ENCODE measurements around the gene MAPK8.
"Not testable (repeated sequence)": the region's sequence is repeated elsewhere in the genome, so short reads cannot be mapped to it uniquely, and the experiment has no call there.

The MAPK8 gene

DNA sequence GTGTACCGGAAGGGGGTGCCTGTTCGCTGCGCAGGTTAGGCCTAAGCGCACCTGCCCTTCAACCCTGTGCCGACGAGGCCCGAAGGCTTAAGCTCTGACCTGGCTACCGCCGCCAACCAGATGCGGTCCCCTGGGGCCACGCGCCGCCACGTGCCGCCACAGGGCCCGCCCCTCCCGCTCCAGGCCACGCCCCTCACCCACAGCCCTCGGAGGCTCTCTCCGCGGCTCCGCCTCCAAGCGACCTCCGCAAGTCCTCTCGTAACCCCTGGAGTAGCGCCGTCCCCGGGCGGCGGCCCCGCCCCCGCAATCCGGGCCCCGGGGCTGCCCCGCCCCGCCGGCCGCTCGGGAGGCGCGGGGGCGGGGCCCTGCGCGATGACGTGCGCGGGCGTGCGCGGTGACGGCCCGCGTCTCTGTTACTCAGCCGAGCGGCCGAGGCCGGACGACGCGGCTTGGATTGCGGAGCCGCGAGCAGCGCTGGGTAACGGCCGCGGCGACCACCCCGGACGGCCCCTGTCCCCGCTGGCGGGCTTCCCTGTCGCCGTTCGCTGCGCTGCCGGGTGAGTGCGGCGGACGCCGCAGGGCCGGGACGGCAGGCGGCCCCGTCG is at the start of gene MAPK8:
Gene MAPK8 (plus strand): TSS at position 413 of the 605 bp plus-strand sequence. CDS start 94,984 bp downstream, outside the sequence.
- peak; percentile 91 for DNase-seq (ENCODE audit: low read depth)

DNA sequence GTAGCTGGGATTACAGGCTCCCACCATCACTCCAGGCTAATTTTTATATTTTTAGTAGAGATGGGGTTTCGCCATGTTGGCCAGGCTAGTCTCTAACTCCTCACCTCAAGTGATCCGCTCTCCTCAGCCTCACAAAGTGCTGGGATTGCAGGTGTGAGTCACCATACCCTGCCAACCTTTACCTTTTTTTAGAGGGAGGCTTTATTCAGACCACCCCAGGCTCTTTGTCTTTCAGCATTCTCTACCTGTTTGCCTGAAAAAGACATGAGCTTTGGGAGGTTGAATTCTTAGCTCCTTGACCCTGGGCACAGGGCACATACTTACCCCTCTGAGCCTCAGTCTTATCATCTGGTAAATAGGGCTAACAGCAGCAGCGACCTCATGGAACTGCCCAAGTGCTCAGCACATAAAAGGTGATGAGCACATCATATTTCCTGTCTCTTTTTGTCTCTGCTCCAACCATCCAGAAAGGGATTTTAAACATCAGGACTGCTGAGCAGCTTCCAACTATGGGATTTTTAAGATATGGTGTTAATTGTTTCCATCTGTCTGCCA is 49.0 kb upstream of the MAPK8 start:
- no peak for DNase-seq (ENCODE audit: low read depth)

DNA sequence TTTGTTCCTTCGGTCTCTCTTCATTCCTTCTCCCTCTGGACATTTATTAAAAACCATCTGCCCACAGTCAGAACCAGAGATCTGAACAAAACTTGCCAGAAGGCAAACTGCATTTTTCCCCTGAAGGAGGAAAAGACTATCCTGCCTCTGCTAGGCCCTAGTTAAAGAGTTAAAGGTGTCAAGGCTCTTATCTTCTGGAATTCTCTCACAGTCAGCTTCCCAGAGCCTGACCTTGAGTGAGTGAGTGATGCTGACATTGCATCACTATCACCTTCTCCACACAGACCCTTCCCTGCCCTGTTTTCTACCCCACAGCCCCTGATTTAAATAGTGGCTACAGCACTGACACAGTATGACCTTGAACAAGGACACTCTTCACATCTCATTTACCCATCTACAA is 48.4 kb upstream of the MAPK8 start:
- DNase-seq (ENCODE audit: low read depth): no peak

DNA sequence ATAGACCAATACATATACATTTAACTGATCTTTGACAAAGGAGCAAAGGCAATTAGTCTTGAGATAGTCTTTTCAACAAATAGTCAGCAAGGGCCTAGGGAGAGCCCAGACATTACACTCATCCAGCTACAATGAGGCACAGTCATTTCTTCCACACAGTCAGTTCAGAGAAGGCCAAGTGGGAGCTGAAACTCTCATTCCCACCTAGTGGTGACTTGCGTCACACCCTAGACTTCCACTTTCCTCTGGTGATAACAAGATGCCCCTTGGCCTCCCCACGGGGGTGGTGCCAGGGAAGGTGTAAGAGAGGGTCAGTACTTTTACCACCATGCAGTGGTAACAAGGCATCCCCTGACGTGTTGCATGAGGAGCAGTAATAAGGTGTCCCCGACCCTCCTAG is 39.9 kb upstream of the MAPK8 start:
- no peak for DNase-seq (ENCODE audit: low read depth)

DNA sequence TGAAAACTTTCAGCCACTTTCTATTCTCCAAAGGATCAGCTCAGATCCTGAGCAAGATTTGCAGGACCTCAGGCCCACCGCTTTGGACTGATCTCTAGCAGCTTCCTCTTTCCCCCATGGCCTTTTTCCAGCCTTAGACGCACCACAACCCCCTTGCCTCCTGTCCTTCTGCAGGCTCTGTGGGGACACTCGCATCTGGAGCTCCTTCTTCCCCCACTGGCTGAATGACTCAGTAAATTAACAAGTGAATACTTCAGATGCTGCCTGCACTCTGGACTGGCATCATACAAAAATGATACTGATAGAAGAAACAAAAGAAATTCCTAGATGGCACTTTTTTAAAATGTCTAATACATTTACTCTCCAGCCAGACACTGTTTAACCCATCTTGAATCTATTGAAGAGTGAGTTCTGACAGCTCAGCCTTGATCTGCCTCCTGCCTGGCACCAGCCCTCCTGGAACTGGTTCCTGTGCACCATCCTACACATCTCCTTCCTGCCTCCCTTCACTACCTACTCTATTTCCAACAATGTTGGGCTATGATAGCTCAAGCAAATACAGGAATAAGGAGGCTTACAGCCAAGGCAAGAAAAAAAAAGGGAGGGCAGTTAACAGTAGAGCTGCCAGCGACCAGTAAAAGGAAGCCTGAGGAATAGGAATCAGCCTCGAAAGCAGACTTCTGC is 35.3 kb upstream of the MAPK8 start:
- DNase-seq (ENCODE audit: low read depth): no peak

DNA sequence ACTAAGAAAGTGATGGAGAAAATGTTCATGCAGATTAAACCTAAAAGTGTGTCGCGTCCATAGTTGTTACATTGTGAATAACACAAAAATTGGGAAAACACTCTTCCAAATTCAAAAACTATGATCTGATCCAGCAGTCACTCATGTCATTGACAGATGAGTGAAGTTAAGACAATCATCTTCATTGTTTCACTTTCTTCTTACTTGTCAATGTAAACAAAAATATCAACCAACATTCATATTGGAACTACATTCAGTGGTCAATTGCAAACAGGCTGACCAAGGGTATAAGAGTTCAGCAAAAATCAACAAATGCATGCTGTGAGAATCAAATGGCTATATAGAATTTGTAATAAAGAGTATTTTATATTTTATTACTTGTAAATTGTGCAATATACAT is 33.8 kb upstream of the MAPK8 start:
- no peak for DNase-seq (ENCODE audit: low read depth)

DNA sequence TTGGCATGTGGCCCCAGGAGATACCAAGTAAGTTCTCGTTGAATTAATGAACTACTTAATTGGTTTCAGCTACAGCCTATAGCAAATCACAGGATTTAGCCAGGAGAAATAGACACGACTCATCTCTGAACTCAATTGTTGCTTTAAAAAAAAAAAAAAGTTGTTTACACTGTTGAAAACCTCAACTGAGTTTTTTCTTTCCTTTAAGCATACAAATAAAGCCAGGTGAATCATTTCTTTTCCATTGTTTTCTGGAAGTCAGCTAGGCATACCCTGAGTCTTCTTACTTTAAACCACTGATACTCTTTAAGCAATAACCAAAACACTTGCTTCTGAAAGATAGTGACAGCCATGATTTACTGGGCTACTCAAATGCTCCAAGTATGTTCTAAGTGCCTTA is 32.7 kb upstream of the MAPK8 start:
- DNase-seq (ENCODE audit: low read depth): no peak

DNA sequence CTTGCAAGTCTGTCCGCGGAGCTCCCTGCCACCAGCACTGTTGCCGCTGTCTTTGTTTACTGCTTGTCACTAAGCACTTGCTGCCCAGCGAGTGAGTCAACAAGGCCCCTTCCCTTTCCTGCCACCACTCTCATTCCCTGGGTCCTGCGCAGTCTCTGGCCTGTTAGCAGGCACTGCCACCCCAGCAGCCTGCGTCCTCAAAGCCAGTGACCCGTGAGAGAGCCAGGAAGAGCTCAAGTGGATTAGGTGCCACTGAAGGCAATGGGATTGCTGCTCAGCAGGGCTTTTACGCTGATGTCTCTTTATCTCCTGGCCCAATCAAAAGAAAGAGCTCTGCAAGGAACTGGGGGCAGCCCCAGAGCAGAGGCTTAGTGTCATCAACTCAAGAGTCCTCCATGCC is 31.8 kb upstream of the MAPK8 start, which contains the start of gene FRMPD2:
Gene FRMPD2 (minus strand): TSS at position 61 of the 400 bp plus-strand sequence. CDS start 129 bp downstream, outside the sequence.
- DNase-seq (ENCODE audit: low read depth): no peak

DNA sequence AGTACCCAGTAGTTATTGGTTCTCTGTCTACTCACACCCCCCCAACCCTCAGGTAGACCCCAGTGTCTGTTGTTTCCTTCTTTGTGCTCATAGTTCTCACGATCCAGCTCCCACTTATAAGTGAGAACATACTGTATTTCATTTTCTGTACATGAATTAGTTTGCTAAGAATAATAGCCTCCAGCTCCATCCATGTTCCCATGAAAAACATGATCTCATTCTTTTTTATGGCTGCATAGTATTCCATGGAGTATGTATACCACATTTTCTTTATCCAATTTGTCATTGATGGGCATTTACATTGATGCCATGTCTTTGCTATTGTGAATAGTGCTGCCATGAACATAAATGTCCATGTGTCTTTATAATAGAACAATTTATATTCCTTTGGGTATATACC is 29.4 kb upstream of the MAPK8 start:
- no peak for DNase-seq (ENCODE audit: low read depth)

DNA sequence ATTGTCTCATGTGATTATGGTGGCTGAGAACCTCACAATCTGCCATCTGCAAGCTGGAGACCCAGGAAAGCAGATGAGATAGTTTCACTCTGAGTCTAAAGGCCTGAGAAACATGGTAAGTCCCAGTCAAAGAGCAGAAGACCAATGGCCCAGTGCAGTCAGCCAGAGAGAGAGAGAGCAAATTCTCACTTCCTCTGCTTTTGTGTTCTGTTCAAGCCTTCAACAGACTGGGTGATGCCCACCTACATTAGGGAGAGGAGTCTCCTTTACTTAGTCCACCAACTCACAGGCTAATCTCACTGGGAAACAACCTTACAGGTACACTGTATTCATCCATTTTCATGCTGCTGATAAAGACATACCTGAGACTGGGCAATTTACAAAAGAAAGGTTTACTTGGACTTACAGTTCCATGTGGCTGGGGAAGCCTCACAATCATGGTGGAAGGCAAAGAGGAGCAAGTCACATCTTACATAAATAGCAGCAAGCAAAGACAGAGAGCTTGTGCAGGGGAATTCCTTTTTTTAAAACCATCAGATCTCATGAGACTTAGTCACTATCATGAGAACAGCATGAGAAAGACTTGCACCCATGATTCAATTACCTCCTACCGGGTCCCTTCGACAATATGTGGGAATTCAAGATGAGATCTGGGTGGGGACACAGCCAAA is 27.3 kb upstream of the MAPK8 start:
- no peak for DNase-seq (ENCODE audit: low read depth)

DNA sequence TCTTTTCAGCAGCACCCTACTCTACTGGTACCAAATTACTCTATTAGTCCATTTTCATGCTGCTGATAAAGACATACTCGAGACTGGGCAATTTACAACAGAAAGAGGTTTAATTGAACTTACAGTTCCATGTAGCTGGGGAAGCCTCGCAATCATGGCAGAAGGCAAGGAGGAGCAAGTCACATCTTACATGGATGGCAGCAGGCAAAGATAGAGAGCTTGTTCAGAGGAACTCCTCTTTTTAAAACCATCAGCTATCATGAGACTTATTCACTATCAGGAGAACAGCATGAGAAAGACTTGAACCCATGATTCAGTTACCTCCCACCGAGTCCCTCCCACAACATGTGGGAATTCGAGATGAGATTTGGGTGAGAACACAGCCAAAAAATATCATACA is 24.8 kb upstream of the MAPK8 start:
- not testable (repeated sequence) for DNase-seq (ENCODE audit: low read depth)

DNA sequence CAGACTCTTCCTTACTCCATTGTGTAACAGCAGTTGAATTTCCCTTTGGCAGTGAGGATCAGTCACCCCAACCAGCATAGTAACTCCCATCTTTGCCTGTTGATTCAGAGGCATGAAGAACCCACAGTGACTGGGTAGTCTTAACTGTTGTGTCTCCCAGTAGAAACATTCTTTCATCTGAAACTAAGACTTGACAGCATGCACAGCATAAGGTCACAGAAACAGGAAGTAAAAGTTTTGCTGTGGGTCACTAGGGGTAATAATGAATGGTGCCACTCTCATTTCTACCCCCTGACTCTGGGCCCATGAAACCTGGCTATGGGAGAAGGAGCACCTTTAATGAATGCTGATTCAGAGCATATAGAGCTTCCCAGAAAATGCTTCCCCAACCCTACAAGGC is 23.6 kb upstream of the MAPK8 start:
- no peak for DNase-seq (ENCODE audit: low read depth)

DNA sequence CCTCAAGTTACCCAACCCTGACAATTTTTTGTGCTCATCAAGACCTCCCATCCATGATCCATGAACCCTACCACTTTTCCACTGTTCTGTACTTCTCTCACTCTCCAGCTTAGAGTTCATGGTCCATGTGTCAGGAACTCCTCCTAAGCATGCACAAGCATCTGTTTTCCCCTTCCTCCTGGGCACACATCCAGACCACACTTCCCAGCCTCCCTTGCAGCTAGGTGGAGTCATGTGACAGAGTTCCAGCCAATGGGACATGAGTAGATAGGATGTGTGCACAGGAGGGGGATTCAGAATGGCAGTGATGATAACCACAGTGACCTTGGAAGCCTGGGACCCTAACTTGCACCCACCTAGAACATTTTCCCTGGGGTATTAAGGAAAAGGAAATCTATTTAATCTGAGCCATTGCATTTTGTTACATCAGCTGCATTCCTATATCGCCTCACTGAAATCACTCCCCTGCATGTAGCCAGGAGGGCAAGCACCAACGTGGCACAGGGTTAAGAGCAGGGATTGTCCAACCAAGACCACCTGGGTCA is 22.4 kb upstream of the MAPK8 start:
- no peak for DNase-seq (ENCODE audit: low read depth)

DNA sequence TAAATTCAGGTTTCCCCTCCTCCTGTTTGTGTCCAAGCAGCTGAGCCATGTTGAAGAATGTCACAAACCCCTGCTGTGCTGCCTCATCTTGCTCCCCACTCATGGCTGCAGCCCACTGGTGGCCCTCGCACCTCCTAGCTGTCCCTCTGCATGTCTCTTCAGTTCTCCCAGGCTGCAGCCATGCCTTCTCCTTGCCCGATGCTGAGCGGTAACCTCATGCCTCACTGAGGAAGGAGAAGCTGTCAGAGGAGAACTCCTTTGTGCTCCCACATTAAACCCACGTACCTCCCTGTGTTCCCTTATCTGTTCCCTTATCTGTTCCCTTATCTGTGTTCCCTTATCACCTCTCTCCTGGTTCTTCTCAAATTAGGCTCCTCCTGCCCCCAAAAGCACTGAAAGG is 21.7 kb upstream of the MAPK8 start:
- DNase-seq (ENCODE audit: low read depth): no peak

DNA sequence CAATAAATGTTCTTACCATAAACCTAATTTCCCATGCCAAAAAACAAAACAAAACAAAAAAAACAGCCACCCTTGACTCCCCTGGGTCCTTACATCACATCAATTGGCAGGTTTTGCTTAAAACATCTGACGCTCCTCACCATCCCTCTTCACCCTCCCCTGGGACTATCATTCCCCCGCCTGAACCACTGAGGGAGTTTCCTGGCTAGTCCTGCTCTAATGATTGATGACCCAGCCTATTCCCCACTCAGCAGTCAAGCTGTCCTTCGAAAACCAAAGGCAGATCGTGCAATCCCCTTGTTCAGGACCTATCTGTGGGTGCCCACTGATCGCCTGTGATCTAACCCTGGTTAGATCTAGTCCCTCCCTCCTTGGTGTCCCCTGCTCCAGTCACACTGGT is 20.8 kb upstream of the MAPK8 start:
- DNase-seq (ENCODE audit: low read depth): no peak

DNA sequence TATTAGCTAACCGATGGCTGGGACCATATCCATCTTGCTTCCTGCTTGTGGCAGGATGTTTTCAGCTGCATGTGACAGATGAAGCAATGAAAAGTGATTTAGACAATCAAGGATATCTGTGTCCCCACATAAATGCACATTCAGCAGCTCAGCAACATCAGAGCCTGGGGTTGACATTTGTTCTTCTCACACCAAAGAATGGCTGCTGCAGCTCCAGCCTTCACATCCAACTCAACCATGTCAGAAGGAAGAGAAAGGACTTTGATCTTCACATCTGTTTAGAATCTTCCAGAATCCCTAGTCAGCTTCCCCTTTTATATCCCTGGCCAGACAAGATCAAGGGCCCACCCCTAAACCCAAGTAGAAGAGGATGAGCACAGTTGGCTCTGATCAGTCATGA is 20.1 kb upstream of the MAPK8 start:
- no peak for DNase-seq (ENCODE audit: low read depth)

DNA sequence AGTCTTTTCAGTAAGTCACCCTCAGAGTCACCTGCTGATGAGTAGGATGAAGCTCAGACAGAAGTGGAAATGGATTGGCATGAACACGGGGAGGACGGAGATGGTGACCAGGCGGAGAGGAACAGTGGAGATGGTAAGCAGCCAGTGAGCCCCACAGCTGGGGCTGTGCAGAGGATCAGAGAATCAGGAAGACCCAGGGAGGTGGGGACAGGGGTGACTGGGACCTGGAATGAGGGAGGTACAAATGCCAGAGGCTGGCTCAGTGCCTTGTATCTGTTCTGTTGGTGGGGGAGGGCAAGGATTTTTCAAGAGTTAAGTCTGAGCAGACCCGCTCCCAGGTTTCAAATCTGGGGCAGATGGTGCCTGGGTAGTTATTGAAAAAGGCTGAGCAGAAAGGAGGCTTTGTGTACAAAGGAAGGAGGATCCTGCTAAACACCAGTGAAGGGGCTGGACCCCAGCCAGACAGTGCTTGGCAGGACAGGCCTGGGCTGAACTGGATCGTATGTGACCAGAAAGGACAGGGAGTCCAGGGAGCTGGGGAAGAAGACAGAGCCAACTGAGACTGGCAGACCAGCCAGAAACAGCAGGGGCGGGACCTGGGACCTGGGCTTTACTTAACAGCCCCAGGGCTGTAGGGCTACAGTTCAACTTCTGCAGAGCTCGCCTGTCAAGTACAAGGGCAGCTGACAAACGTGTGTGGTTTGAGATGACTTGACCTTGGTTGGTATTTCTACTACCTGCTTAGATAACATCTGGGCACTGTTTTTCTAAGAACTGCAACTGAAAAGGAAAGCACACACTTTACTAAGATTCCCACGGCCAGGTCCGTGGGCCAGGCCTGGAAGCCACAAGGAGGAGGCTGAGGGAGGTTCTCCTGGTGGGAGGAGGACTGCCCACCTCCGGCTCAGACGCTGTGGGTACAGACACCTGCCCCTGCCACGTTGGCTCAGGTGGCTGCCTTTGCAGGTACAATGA is 18.8 kb upstream of the MAPK8 start:
- DNase-seq (ENCODE audit: low read depth): no peak

DNA sequence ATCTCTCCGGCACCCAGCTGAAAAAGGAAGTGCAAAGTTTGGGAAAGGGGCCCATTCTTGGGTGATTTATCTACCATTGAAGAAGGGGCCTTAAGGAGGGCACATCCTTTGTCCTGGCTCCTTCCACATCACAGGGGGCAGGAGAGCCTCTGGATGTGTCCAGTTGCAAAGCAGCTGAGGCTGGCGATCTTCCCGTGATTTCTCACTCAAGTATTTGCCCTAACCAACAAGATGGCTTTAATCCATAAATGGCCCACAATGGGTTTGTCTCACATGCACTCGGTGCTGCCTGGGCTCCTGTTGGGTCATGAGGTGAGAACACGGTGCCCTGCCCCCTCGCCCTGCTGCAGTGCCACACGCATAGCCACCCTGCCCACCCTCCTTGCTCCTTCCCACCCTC is 17.8 kb upstream of the MAPK8 start:
- no peak for DNase-seq (ENCODE audit: low read depth)

DNA sequence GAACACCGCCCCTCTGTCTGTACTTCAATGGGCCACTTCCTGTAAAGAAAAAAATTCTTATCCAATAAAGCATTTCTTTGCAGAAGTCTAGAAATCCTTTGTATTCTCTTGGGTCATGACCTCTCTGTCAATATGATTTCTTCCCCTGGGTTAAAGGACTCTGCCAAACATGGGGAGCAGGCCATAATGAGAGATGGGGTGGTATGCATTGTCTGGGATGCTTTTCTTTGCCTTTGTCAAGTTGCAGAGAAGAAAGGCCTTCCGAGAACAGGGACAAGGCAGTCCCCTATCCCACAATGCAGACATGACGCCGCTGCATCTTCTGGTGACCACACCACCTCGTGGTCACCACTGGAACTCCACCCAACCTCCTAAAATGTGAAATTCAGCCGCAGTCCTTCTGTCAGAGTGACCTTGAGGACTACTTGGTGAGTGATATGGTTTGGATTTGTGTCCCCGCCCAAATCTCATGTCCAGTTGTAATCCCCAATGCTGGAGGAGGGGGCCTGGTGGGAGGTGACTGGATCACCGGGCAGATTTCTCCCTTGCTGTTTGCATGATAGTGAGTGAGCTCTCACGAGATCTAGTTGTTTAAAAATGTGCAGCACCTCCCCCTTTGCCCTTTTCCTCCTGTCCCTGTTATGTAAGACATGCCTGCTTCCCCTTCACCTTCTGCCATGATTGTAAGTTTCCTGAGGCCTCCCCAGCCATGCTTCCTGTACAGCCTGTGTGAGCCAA is 16.8 kb upstream of the MAPK8 start:
- DNase-seq (ENCODE audit: low read depth): peak; percentile 9

DNA sequence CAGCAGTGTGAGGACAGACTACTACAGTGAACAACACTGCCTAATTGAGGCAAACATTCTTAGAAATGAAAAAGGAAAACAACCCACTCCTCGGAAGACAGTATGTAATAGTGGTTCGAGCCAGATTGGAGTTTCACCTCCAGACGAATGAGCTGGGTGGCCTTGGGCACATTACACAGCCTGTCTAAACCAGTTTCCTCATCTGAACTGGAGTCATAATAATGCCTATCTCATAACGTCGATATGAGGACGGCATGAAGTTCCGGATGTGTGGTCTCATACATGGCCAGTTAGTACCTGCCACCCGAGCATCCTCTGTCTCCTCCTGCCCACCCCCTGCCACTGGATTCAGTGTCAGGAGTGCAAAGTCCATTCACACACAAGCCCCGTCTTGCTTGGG is 16.2 kb upstream of the MAPK8 start:
- no peak for DNase-seq (ENCODE audit: low read depth)

DNA sequence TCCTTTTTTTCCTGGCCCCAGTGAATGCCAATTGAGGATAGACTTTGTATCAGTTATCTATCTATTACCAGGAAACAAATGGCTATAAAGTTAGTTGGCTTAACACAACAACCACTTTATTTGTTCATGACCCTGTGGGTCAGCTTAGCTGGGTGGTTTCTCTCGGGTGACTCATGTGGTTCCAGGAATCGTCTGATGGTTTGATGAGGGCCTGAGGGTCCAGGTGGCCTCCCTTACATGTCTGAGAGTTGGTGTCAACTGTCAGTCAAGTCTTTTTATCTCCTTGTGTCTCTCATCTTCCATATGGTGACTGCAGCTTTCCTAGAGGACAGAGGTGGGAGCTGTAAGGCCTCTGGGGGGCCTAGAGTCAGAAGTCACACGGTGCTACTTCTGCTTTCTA is 15.3 kb upstream of the MAPK8 start:
- DNase-seq (ENCODE audit: low read depth): no peak
